RWPE1 (cell line): Measurements from ENCODE around the gene GANC.

Experiments used
- CTCF ChIA-PET: fragments of 350-600 bp; sonication (Branson Sonifier 250); formaldehyde crosslinking; extraction: SDS; loops from one replicate; lab custom pipeline; 2021; lab: Yijun Ruan, JAX
- POLR2A ChIA-PET: fragments of 400-600 bp; formaldehyde crosslinking; extraction: SDS; loops from one replicate; lab custom pipeline; 2020; ENCODE audit warnings: antibody characterized with exemption; ENCODE audit not compliant: low non-redundant PET; lab: Yijun Ruan, JAX
- DNase-seq: peaks from one replicate; pipeline ENCODE4 v3.0.0; 2012; ENCODE audit warnings: low spot score
- H3K27ac ChIP-seq: fragments of 450-650 bp; 2 replicates; pipeline ENCODE4 v1.5.1; 2017
- CTCF ChIP-seq: fragments of 450-650 bp; conservative IDR thresholded peaks from 2 replicates; pipeline ENCODE4 v1.5.1; 2017; ENCODE audit warnings: low read depth, mild to moderate bottlenecking

GANC gene

GRCh38 chr15:42279234-42279723, 6.3 kb downstream of the GANC start:
- no peak for DNase-seq
- no peak for TF ChIP-seq CTCF
- ChIA-PET CTCF (no interaction called here), POLR2A (no interaction called here)
- H3K27ac ChIP-seq = no peak overlapping the region

GRCh38 chr15:42282344-42282743, 9.3 kb downstream of the GANC start:
- H3K27ac ChIP-seq = no peak overlapping the region
- ChIA-PET POLR2A (no interaction called here), CTCF (no interaction called here)
- DNase-seq = no peak
- no peak for TF ChIP-seq CTCF

GRCh38 chr15:42282926-42283325, 9.9 kb downstream of the GANC start:
- POLR2A ChIA-PET = interaction anchor here (0.6 kb wide), 1 partner anchor 13 kb away, joined by 4 read pairs; no protein-coding TSS in a partner anchor
- H3K27ac ChIP-seq = no peak overlapping the region
- CTCF ChIA-PET = interaction anchor here (0.7 kb wide), 1 partner anchor 17 kb away, joined by 3 read pairs; no protein-coding TSS in a partner anchor
- DNase-seq = no peak
- TF ChIP-seq CTCF = no peak

- ChIA-PET CTCF (interaction anchor here (0.6 to 0.7 kb wide), 2 partner anchors 30 to 863 kb away, joined by 3 read pairs; no protein-coding TSS in a partner anchor), POLR2A (interaction anchor here (0.6 kb wide), 1 partner anchor 12 kb away, joined by 4 read pairs; no protein-coding TSS in a partner anchor)
- no peak overlapping the region for H3K27ac ChIP-seq
- no peak for DNase-seq
- no peak for TF ChIP-seq CTCF
Measured at GRCh38 chr15:42283671-42284070, 10.7 kb downstream of the GANC start.

GRCh38 chr15:42284551-42284950, 11.6 kb downstream of the GANC start:
- CTCF ChIA-PET = interaction anchor here (0.7 kb wide), 1 partner anchor 862 kb away, joined by 3 read pairs; no protein-coding TSS in a partner anchor

GRCh38 chr15:42285034-42285433, 12.0 kb downstream of the GANC start:
- CTCF ChIA-PET = no interaction called here
- POLR2A ChIA-PET = no interaction called here
- no peak for DNase-seq
- H3K27ac ChIP-seq = no peak overlapping the region
- no peak for TF ChIP-seq CTCF

More at GRCh38 chr15:42284551-42284950, 11.6 kb downstream of the GANC start:
- DNase-seq = no peak
- no peak for TF ChIP-seq CTCF
- no peak overlapping the region for H3K27ac ChIP-seq
- POLR2A ChIA-PET = no interaction called here
